Measurements from ENCODE around the gene PDGFA. TPM values are rescaled to one million over a fixed set of nuclear protein-coding genes. Genes with fewer than 3 reads are reported as not detected.

PDGFA gene
- total RNA-seq, 4 donors from 2014 or later = 5.1 to 13.5 (median 8.5) TPM

DNA sequence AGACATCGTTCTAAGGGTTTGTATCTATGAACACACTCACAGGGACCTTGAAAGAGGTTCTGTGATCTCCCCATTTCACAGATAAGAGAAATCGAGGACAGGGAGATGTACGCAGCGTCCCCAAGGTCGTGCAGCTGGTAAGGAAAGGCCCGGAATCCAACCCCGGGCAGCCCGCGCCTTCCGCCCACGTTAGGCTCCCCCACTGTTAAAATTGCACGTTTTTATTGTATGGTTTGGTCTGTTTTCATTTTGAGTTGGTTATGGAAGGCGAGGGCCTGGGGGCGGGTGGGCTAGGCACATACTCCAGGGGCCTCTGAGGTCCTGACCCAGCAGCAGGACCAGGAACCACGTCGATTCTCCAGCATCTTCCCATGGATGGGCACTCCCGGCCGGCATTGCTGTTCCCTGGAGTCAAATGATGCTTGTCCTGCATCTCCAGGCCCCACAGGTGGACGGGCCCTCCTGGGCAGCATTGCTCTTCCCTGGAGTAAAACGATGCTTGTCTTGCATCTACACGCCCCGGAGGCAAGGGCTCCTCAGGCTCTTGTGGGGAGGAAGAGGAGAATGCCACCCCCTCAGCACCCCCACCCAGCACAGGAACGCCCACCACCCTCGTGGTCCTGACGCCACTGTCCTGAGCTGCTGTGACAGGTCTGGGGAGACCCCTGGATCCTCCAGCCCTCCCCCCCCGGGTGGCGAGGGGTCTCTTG, 65.9 kb downstream of the PDGFA start:
- H3K4me1 ChIP-seq = peaks cover 7 to 27% (median 11%) of the 10 kb centered on the region in 3 donors
- H3K27ac ChIP-seq = no peak overlapping the region
- H3K36me3 ChIP-seq = no peaks in the 10 kb centered on the region
- WGBS, 2 donors = 77 to 84% methylated on average over 17 to 19 of the region's 27 CpGs
- TF ChIP-seq, protein P1, sequence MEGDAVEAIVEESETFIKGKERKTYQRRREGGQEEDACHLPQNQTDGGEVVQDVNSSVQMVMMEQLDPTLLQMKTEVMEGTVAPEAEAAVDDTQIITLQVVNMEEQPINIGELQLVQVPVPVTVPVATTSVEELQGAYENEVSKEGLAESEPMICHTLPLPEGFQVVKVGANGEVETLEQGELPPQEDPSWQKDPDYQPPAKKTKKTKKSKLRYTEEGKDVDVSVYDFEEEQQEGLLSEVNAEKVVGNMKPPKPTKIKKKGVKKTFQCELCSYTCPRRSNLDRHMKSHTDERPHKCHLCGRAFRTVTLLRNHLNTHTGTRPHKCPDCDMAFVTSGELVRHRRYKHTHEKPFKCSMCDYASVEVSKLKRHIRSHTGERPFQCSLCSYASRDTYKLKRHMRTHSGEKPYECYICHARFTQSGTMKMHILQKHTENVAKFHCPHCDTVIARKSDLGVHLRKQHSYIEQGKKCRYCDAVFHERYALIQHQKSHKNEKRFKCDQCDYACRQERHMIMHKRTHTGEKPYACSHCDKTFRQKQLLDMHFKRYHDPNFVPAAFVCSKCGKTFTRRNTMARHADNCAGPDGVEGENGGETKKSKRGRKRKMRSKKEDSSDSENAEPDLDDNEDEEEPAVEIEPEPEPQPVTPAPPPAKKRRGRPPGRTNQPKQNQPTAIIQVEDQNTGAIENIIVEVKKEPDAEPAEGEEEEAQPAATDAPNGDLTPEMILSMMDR (IDR thresholded peaks at IDR 0.05) = no peak
- no peak for TF ChIP-seq POLR2A (IDR thresholded peaks at IDR 0.05)
- DNase-seq = no peak
- H3K27me3 ChIP-seq = peaks cover 0 to 51% (median 0%) of the 10 kb centered on the region in 4 donors
- no peaks in the 10 kb centered on the region for H3K9me3 ChIP-seq
- intact Hi-C loops (cut with DNase I) = no loop called here
- H3K4me3 ChIP-seq = no peak overlapping the region

- H3K27me3 ChIP-seq = peaks cover 0 to 51% (median 0%) of the 10 kb centered on the region in 4 donors
- intact Hi-C loops (cut with DNase I) = no loop called here
- no peak overlapping the region for H3K4me3 ChIP-seq
- DNase-seq = no peak
- no peaks in the 10 kb centered on the region for H3K9me3 ChIP-seq
- H3K27ac ChIP-seq = peak overlapping the region in 1 of 4 donors; percentile 29
- peaks cover 7 to 27% (median 11%) of the 10 kb centered on the region in 3 donors for H3K4me1 ChIP-seq
- TF ChIP-seq, protein P1 (IDR thresholded peaks at IDR 0.05) = no peak
- no peak for TF ChIP-seq POLR2A (IDR thresholded peaks at IDR 0.05)
- H3K36me3 ChIP-seq = no peaks in the 10 kb centered on the region
- WGBS, 2 donors = no CpG with 5 or more reads among the region's 21 CpGs
Observed at GRCh38 chr7:452791-453455, 66.7 kb downstream of the PDGFA start.

DNA sequence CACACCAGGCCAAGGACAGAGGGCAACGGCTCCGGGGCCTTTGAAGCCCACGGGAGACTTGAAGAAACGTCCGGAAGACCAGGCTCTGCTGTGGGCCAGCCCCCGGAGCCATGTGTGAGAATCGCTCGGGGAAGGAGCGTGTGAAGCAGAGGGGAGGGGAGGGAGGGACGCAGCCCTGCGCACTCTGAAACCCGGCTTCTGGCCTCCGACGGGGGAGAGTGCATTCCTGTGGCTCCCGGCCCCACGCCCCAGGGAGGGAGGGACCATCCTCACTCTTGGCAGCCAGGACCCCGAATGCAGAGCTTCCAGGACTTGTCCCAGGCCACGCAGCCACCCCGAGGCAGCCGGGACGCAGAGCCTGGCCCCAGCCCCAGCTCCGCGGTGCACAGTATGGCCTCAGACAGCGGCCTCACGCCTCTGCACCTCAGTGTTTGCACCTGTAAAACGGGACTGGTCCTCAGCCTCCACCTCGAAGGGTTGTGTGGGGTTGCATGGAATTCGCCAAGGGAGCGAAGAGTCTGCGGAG, 67.4 kb downstream of the PDGFA start:
- no peaks in the 10 kb centered on the region for H3K36me3 ChIP-seq
- peaks cover 7 to 27% (median 11%) of the 10 kb centered on the region in 3 donors for H3K4me1 ChIP-seq
- 37% methylated on average over 10 of the region's 30 CpGs; no CpG with 5 or more reads in 1 of the 2 donors for WGBS, 2 donors
- no peak for DNase-seq
- TF ChIP-seq, protein P1 (IDR thresholded peaks at IDR 0.05) = no peak
- no peak for TF ChIP-seq POLR2A (IDR thresholded peaks at IDR 0.05)
- H3K9me3 ChIP-seq = no peaks in the 10 kb centered on the region
- H3K4me3 ChIP-seq = no peak overlapping the region
- peaks cover 0 to 51% (median 0%) of the 10 kb centered on the region in 4 donors for H3K27me3 ChIP-seq
- intact Hi-C loops (cut with DNase I) = no loop called here
- peak overlapping the region in 1 of 4 donors; percentile 29 for H3K27ac ChIP-seq

DNA sequence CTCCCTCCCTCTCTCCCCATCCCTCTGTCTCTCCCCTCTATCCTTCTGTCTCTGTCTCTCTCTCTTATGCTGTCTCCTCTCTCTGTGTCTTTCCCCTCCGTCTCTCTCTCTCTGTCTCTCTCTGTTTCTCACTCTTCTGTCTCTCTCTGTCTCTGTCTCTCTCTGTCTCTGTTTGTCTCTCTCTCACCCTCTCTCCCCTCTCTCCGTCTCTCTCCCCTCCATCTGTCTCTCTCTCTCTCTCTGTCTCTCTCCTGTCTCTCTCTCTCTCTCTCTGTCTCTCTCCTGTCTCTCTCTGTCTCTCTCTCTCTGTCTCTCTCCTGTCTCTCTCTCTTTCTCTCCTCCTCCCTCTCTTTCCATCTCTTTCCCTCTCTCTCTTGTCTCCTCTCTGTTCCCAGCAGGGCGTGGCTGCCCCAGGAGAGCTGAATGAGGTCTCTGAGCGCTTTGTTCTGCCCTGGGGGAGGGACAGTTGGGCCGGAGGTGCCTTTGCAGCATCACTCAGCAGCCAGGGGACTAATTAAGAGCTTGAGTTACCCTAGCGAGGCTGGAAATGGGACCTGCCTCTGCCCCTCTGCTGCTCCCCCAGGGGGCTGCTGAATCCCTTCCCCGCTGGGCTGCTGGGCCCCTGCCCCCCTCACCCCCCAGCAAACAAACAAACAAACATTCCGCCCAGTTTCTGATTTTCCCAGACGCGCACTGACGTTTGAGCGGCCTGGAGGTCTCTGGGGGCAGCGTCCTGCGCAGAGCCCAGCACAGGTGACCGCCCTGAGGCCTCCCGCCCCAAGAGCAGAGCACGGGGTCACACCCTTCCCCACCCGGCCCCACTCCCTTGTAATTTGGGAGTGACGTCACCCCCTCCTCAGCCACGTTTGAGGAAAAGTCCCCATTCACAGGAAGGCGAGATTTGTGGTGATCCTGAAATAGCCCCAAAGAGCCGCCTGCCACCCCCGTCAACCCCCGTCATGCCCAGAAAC, 68.1 kb downstream of the PDGFA start:
- Histone ChIP-seq H3K27me3 (peaks cover 0 to 51% (median 0%) of the 10 kb centered on the region in 4 donors), H3K4me1 (peaks cover 7 to 27% (median 11%) of the 10 kb centered on the region in 3 donors), H3K9me3 (no peaks in the 10 kb centered on the region), H3K36me3 (no peaks in the 10 kb centered on the region), H3K4me3 (no peak overlapping the region), H3K27ac (peak overlapping the region in 2 of 4 donors; percentile 5 to 23)
- TF ChIP-seq, protein P1 (IDR thresholded peaks at IDR 0.05) = no peak
- no peak for TF ChIP-seq POLR2A (IDR thresholded peaks at IDR 0.05)
- WGBS, 2 donors = 59 to 70% methylated on average over 8 to 13 of the region's 24 CpGs
- no peak for DNase-seq
- intact Hi-C loops (cut with DNase I) = no loop called here

Measured in esophagus squamous epithelium (tissue), 5 donors.